HepG2 (cell line): ENCODE measurements around the gene RPTOR. TPM values are rescaled to one million over a fixed set of nuclear protein-coding genes. Genes with fewer than 3 reads are reported as not detected.

Experiments
- ATAC-seq: fragments of 200-7000 bp; cut with Tn5 transposase; 3 replicates; pipeline ENCODE4 v1.9.1; 2020; ENCODE audit warnings: mild to moderate bottlenecking, moderate library complexity
- BruUV-seq: library from RNA; stranded (reverse); fragments of 400-500 nt; replicated peaks from 2 replicates; lab custom pipeline; 2021; lab: Mats Ljungman, UMichigan
- CTCF ChIA-PET: fragments of 300-600 bp; formaldehyde crosslinking; extraction: SDS; loops from one replicate; lab custom pipeline; 2021; ENCODE audit warnings: low total read pairs, inconsistent platforms, low intra/inter-chr PET ratio; lab: Yijun Ruan, JAX
- POLR2A ChIA-PET: fragments of 350-600 bp; sonication (Branson Sonifier 250); formaldehyde crosslinking; loops from one replicate; lab custom pipeline; 2020; ENCODE audit warnings: antibody characterized with exemption, inconsistent platforms; lab: Yijun Ruan, JAX
- DNase-seq: peaks from one replicate; pipeline ENCODE4 v3.0.0-alpha.2; 2015; ENCODE audit warnings: low spot score
- FAIRE-seq: peaks from 3 replicates; lab custom pipeline; 2011; peaks lifted over from hg19 to GRCh38; lab: Jason Lieb, UNC
- H2AFZ ChIP-seq: one replicate; pipeline ENCODE4 v1.6.1; 2011; ENCODE audit warnings: low read length, inconsistent platforms
- H3K27ac ChIP-seq: fragments of 300-600 bp; 3 replicates; pipeline ENCODE4 v1.8.0; 2011; ENCODE audit warnings: mixed run types, mild to moderate bottlenecking, mixed read lengths, low read length, inconsistent platforms; ENCODE audit not compliant: insufficient read depth; ENCODE audit errors: extremely low read length
- H3K27me3 ChIP-seq, 2 experiments: fragments of 200-600 bp in 1 of 2; 2 replicates in 1 of 2; 3 replicates in 1 of 2; pipeline versions ENCODE4 v1.6.0 to v1.8.0; 2011; ENCODE audit warnings: low read length in 2 of 2, mild to moderate bottlenecking in 2 of 2, moderate library complexity in 2 of 2, inconsistent platforms in 1 of 2; ENCODE audit not compliant: insufficient read depth in 2 of 2, control insufficient read depth in 1 of 2
- H3K36me3 ChIP-seq, 2 experiments: fragments of 200-600 bp in 1 of 2; replicated peaks in 1 of 2; 2 replicates in 1 of 2; 3 replicates in 1 of 2; pipeline versions ENCODE4 v1.5.1 to v1.8.0; 2011; ENCODE audit warnings: low read length in 2 of 2, inconsistent platforms in 1 of 2; ENCODE audit not compliant: insufficient read depth in 2 of 2, control insufficient read depth in 1 of 2
- H3K4me1 ChIP-seq: 2 replicates; pipeline ENCODE4 v1.5.1; 2012; ENCODE audit warnings: low read length, inconsistent platforms; ENCODE audit not compliant: insufficient read depth
- H3K4me2 ChIP-seq: 2 replicates; pipeline ENCODE4 v1.6.0; 2011; ENCODE audit warnings: low read depth, low read length, inconsistent platforms
- H3K4me3 ChIP-seq, 3 experiments: fragments of 200-600 bp in 1 of 3; sonication (generic), shearing (Covaris generic) in 1 of 3; replicated peaks in 1 of 3; 2 replicates each; pipeline ENCODE4 v1.5.1; 2011 to 2016; ENCODE audit warnings: low read length in 3 of 3, inconsistent platforms in 2 of 3, low read depth in 2 of 3, mild to moderate bottlenecking in 2 of 3, control low read depth in 1 of 3, mixed read lengths in 1 of 3; ENCODE audit not compliant: insufficient read depth in 1 of 3
- H3K79me2 ChIP-seq: one replicate; pipeline ENCODE4 v1.6.1; 2011; ENCODE audit warnings: low read length, inconsistent platforms; ENCODE audit not compliant: insufficient read depth
- H3K9ac ChIP-seq: 2 replicates; pipeline ENCODE4 v1.6.0; 2011; ENCODE audit warnings: mild to moderate bottlenecking, low read depth, low read length, inconsistent platforms; ENCODE audit not compliant: insufficient read depth
- H3K9me3 ChIP-seq: 2 replicates; pipeline ENCODE4 v1.5.1; 2012; ENCODE audit warnings: mild to moderate bottlenecking, low read length
- H4K20me1 ChIP-seq: 2 replicates; pipeline ENCODE4 v1.6.0; 2011; ENCODE audit warnings: inconsistent platforms, mild to moderate bottlenecking, low read length, moderate library complexity; ENCODE audit not compliant: insufficient read depth
- CENPBD1 ChIP-seq: sonication (generic); formaldehyde crosslinking; IDR thresholded peaks from 2 replicates; pipeline ENCODE4 v1.8.0; 2022; ENCODE audit warnings: missing genetic modification reagents, low read depth, mild to moderate bottlenecking, borderline replicate concordance
- DRAP1 ChIP-seq: IDR thresholded peaks from 2 replicates; pipeline ENCODE4 v1.6.1; 2016; ENCODE audit warnings: missing genetic modification reagents, missing compliant biosample characterization
- GLI4 ChIP-seq: sonication (generic); formaldehyde crosslinking; IDR thresholded peaks from 2 replicates; pipeline ENCODE4 v1.5.1; 2020; ENCODE audit warnings: missing genetic modification reagents, mild to moderate bottlenecking, moderate library complexity, borderline replicate concordance
- HOMEZ ChIP-seq: IDR thresholded peaks from 2 replicates; pipeline ENCODE4 v1.6.1; 2016; ENCODE audit warnings: low read depth
- KDM6A ChIP-seq: IDR thresholded peaks from 2 replicates; pipeline ENCODE4 v1.6.1; 2016; ENCODE audit warnings: low read depth
- SIX4 ChIP-seq: sonication (generic); formaldehyde crosslinking; IDR thresholded peaks from 2 replicates; pipeline ENCODE4 v1.4.0; 2020; ENCODE audit warnings: missing genetic modification reagents
- UBTF ChIP-seq: sonication (generic); formaldehyde crosslinking; IDR thresholded peaks from 2 replicates; pipeline ENCODE4 v1.4.0; 2020; ENCODE audit warnings: mild to moderate bottlenecking, missing genetic modification reagents
- ZNF598 ChIP-seq: sonication (generic); formaldehyde crosslinking; IDR thresholded peaks from 2 replicates; pipeline ENCODE4 v1.5.1; 2020; ENCODE audit warnings: mild to moderate bottlenecking, missing genetic modification reagents, borderline replicate concordance
- WGBS: methylation state at CpG from one replicate; pipeline ENCODE4 v1.1.6; 2017; ENCODE audit warnings: low lambda C conversion rate; 5-methylcytosine and 5-hydroxymethylcytosine counted together
- in situ Hi-C: cut with HindIII; loops from 2 replicates; pipeline ENCODE4 v1.10.0; 2017; ENCODE audit warnings: low pct_unique_long_range_greater_than_20kb; ENCODE audit not compliant: extremely low pct_ligation_motif_present
- intact Hi-C: fragments of 100-400 bp; cut with micrococcal nuclease; formaldehyde crosslinking; loops from one replicate; pipeline ENCODE4 v1.10.0; 2022; ENCODE audit not compliant: unreplicated experiment
- polyA plus RNA-seq, 8 experiments: library from polyadenylated mRNA; depleted of rRNA in 3 of 8; stranded (reverse) in 7 of 8; unstranded in 1 of 8; fragments of >200 nt; fragmentation: Illumina TruSeq in 4 of 8; extraction: Trizol in 4 of 8; gene quantifications; 2 replicates each; pipeline versions ENCODE4 v1.2.1 to v1.2.3, GENCODE V29; 2011 to 2016; ENCODE audit warnings: low read depth in 4 of 8, missing spikeins in 1 of 8, mixed read lengths in 1 of 8; ENCODE audit not compliant: insufficient read depth in 1 of 8
- total RNA-seq, 5 experiments: library from RNA; depleted of rRNA; stranded (reverse); fragments of >200 nt; fragmentation: Illumina TruSeq; extraction: Trizol; gene quantifications; 2 replicates each; pipeline ENCODE4 v1.2.3, GENCODE V29; 2016; ENCODE audit warnings: low read depth in 1 of 5

Gene RPTOR
- total and polyA plus RNA-seq, 2 of the 13 experiments (the other 11 are each of a cell fraction or from before 2014, with no cell fraction given): 6.6 to 25.3 TPM

- Histone ChIP-seq H3K9ac (no peak overlapping the region), H4K20me1 (peaks cover 6% of the 10 kb centered on the region; the same call in 1 of the 2 replicates), H3K4me2 (no peak overlapping the region), H3K36me3 (peaks cover 0 to 4% of the 10 kb centered on the region in 2 experiments; a peak in 2 of 5 replicates), H2AFZ (no peak overlapping the region), H3K27ac (no peak overlapping the region), H3K9me3 (no peaks in the 10 kb centered on the region), H3K79me2 (peaks cover 85% of the 10 kb centered on the region), H3K4me3 (no peak overlapping the region), H3K4me1 (peaks cover 40% of the 10 kb centered on the region), H3K27me3 (no peaks in the 10 kb centered on the region)
- ATAC-seq (no peak), FAIRE-seq (no peak), DNase-seq (no peak)
- POLR2A ChIA-PET: no interaction called here
- 95% methylated on average over 5 of the region's 5 CpGs for WGBS
- intact Hi-C loops: no loop called here
- CTCF ChIA-PET: no interaction called here
- BruUV-seq: no TSS peak
- in situ Hi-C loops: no loop called here
- TF ChIP-seq KDM6A (CRISPR knock-in tag) (no peak), ZNF598 (CRISPR knock-in tag) (no peak), GLI4 (CRISPR knock-in tag) (no peak), DRAP1 (CRISPR knock-in tag) (no peak), SIX4 (CRISPR knock-in tag) (no peak), UBTF (CRISPR knock-in tag) (no peak), CENPBD1 (CRISPR knock-in tag) (no peak), HOMEZ (CRISPR knock-in tag) (no peak)
Measured at GRCh38 chr17:80604009-80604669, 59.5 kb downstream of the RPTOR start.
